Measurements from ENCODE around the gene CCDC3.

CCDC3 gene

DNA sequence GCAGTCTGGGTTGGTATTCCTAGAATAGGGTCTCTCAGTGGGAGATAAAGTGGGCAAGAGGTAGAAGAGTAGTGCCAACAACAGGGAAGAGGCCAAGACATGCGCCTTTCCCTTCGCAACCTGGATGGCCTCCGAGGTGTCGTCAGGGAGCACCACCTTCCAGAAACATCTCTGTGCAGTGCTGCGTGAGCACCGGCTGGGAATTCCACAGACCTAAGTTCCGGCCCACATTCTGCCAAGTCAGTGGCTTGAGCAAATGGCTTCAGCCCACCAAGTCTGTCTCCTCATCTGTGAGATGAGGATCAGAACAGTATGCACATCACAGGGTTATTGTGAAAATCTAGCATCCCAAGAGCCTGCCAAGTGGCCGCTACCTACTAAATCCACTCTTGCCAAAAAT, 40.6 kb downstream of the CCDC3 start:
- Histone ChIP-seq H3K4me3 (replicated peaks; ENCODE audit: insufficient read depth, low read length) (no peak overlapping the region), H3K27me3 (ENCODE audit: insufficient read depth, poor library complexity, severe bottlenecking) (no peaks in the 10 kb centered on the region)
- no peak for DNase-seq (ENCODE audit: low read depth in 1 of 2, low spot score in 1 of 2)

DNA sequence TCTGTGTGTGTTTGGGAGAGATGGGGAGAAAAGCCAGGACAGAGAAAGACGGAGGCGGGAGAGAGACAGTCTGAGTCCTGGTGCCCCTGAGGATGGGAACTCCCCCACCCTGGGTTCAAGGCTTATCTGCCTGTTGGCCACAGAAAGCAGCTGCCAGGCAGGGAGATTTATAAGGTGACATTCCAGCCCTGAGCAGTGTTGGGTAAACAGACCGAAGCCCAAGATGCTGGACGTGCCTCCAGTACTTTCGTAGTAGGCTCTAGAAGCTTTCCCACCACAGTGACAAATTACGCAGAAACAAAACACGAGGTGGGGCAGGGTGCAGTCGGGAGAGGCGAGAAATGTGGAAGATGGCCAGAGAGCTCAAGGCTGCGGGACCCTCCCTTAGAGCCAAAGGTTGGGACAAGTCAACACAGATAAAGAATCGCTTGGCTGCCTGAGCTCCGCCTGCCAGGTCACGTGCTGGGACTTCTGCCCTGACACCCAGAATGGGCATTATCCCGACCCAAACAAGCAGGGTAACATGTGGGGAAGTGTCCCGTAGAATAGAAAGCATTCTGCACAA, 41.1 kb downstream of the CCDC3 start:
- no peak overlapping the region for H3K27ac ChIP-seq (replicated peaks)

More for the DNA sequence above, 40.6 kb downstream of the CCDC3 start:
- H3K27ac ChIP-seq (replicated peaks): no peak overlapping the region
- TF ChIP-seq POLR2AphosphoS5 (IDR thresholded peaks at IDR 0.05; ENCODE audit: low read depth) (no peak), GABPA (IDR thresholded peaks at IDR 0.05; ENCODE audit: low read depth) (no peak), SPI1 (IDR thresholded peaks at IDR 0.05; ENCODE audit: borderline replicate concordance, low read depth) (no peak)
- TF ChIP-seq, protein P1, sequence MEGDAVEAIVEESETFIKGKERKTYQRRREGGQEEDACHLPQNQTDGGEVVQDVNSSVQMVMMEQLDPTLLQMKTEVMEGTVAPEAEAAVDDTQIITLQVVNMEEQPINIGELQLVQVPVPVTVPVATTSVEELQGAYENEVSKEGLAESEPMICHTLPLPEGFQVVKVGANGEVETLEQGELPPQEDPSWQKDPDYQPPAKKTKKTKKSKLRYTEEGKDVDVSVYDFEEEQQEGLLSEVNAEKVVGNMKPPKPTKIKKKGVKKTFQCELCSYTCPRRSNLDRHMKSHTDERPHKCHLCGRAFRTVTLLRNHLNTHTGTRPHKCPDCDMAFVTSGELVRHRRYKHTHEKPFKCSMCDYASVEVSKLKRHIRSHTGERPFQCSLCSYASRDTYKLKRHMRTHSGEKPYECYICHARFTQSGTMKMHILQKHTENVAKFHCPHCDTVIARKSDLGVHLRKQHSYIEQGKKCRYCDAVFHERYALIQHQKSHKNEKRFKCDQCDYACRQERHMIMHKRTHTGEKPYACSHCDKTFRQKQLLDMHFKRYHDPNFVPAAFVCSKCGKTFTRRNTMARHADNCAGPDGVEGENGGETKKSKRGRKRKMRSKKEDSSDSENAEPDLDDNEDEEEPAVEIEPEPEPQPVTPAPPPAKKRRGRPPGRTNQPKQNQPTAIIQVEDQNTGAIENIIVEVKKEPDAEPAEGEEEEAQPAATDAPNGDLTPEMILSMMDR (IDR thresholded peaks at IDR 0.05; ENCODE audit: insufficient read depth, low read length): no peak
- TF ChIP-seq, protein P2, sequence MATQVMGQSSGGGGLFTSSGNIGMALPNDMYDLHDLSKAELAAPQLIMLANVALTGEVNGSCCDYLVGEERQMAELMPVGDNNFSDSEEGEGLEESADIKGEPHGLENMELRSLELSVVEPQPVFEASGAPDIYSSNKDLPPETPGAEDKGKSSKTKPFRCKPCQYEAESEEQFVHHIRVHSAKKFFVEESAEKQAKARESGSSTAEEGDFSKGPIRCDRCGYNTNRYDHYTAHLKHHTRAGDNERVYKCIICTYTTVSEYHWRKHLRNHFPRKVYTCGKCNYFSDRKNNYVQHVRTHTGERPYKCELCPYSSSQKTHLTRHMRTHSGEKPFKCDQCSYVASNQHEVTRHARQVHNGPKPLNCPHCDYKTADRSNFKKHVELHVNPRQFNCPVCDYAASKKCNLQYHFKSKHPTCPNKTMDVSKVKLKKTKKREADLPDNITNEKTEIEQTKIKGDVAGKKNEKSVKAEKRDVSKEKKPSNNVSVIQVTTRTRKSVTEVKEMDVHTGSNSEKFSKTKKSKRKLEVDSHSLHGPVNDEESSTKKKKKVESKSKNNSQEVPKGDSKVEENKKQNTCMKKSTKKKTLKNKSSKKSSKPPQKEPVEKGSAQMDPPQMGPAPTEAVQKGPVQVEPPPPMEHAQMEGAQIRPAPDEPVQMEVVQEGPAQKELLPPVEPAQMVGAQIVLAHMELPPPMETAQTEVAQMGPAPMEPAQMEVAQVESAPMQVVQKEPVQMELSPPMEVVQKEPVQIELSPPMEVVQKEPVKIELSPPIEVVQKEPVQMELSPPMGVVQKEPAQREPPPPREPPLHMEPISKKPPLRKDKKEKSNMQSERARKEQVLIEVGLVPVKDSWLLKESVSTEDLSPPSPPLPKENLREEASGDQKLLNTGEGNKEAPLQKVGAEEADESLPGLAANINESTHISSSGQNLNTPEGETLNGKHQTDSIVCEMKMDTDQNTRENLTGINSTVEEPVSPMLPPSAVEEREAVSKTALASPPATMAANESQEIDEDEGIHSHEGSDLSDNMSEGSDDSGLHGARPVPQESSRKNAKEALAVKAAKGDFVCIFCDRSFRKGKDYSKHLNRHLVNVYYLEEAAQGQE (IDR thresholded peaks at IDR 0.05; ENCODE audit: insufficient replicate concordance, low read depth): no peak

GRCh38 chr10:12958546-12959110, 42.9 kb downstream of the CCDC3 start:
- Histone ChIP-seq H3K27me3 (ENCODE audit: insufficient read depth, poor library complexity, severe bottlenecking) (no peaks in the 10 kb centered on the region), H3K27ac (replicated peaks) (no peak overlapping the region), H3K4me3 (replicated peaks; ENCODE audit: insufficient read depth, low read length) (no peak overlapping the region)
- TF ChIP-seq GABPA (IDR thresholded peaks at IDR 0.05; ENCODE audit: low read depth) (no peak), SPI1 (IDR thresholded peaks at IDR 0.05; ENCODE audit: borderline replicate concordance, low read depth) (no peak), POLR2AphosphoS5 (IDR thresholded peaks at IDR 0.05; ENCODE audit: low read depth) (no peak)
- TF ChIP-seq, protein P1 (IDR thresholded peaks at IDR 0.05; ENCODE audit: insufficient read depth, low read length): no peak
- TF ChIP-seq, protein P2 (IDR thresholded peaks at IDR 0.05; ENCODE audit: insufficient replicate concordance, low read depth): no peak
- DNase-seq (ENCODE audit: low read depth in 1 of 2, low spot score in 1 of 2): no peak

More for the DNA sequence above, 41.1 kb downstream of the CCDC3 start:
- TF ChIP-seq, protein P2 (IDR thresholded peaks at IDR 0.05; ENCODE audit: insufficient replicate concordance, low read depth): no peak
- TF ChIP-seq GABPA (IDR thresholded peaks at IDR 0.05; ENCODE audit: low read depth) (no peak), POLR2AphosphoS5 (IDR thresholded peaks at IDR 0.05; ENCODE audit: low read depth) (no peak), SPI1 (IDR thresholded peaks at IDR 0.05; ENCODE audit: borderline replicate concordance, low read depth) (no peak)
- TF ChIP-seq, protein P1 (IDR thresholded peaks at IDR 0.05; ENCODE audit: insufficient read depth, low read length): no peak
- H3K4me3 ChIP-seq (replicated peaks; ENCODE audit: insufficient read depth, low read length): no peak overlapping the region
- no peaks in the 10 kb centered on the region for H3K27me3 ChIP-seq (ENCODE audit: insufficient read depth, poor library complexity, severe bottlenecking)
- no peak for DNase-seq (ENCODE audit: low read depth in 1 of 2, low spot score in 1 of 2)

Measured in HL-60 (cell line).